ENCODE results near the gene GALNTL6. TPM values are rescaled to one million over a fixed set of nuclear protein-coding genes. Genes with fewer than 3 reads are reported as not detected.

The GALNTL6 gene
- total RNA-seq, 1 donor from 2014 or later = 0.61 TPM

- H3K79me2 ChIP-seq (ENCODE audit: insufficient read depth, low read length) = no peaks in the 10 kb centered on the region
- no peaks in the 10 kb centered on the region for H3K36me3 Mint-ChIP-seq (ENCODE audit: low read depth, unreplicated experiment)
- TF ChIP-seq CTCF (IDR thresholded peaks at IDR 0.05; ENCODE audit: insufficient read depth, low read depth, low read length) (no peak), EZH2 (IDR thresholded peaks at IDR 0.05; ENCODE audit: insufficient read depth, low read length) (no peak)
- H3K27ac ChIP-seq (ENCODE audit: low read depth, low read length) = no peak overlapping the region
- no peaks in the 10 kb centered on the region for H3K4me1 Mint-ChIP-seq (ENCODE audit: low read depth, unreplicated experiment)
- H3K4me1 ChIP-seq (ENCODE audit: insufficient read depth, low read length) = peaks cover 10% of the 10 kb centered on the region
- H3K27me3 ChIP-seq (ENCODE audit: insufficient read depth, low read length) = peaks cover 4% of the 10 kb centered on the region
- H3K27me3 Mint-ChIP-seq (ENCODE audit: low read depth, unreplicated experiment) = peaks cover 35% of the 10 kb centered on the region
- no peaks in the 10 kb centered on the region for H3K9me3 Mint-ChIP-seq (ENCODE audit: unreplicated experiment)
- peak overlapping the region; percentile 75 for H3K4me3 ChIP-seq (ENCODE audit: insufficient read depth, low read depth, low read length)
- H3K9me3 ChIP-seq (ENCODE audit: insufficient read depth, low read depth, low read length) = no peaks in the 10 kb centered on the region
- H3K4me3 Mint-ChIP-seq (ENCODE audit: unreplicated experiment) = peak overlapping the region; percentile 90
- DNase-seq (ENCODE audit: low read depth) = no peak
- H2AFZ ChIP-seq (ENCODE audit: low read depth, low read length) = peak overlapping the region; percentile 99
- H3K9ac ChIP-seq (ENCODE audit: low read length) = peak overlapping the region; percentile 68
- H3K4me2 ChIP-seq (ENCODE audit: low read length) = peak overlapping the region; percentile 98
- no peaks in the 10 kb centered on the region for H3K36me3 ChIP-seq (ENCODE audit: insufficient read depth, low read length)
- no peak overlapping the region for H3K27ac Mint-ChIP-seq (ENCODE audit: unreplicated experiment)
- FAIRE-seq = no peak
- no peaks in the 10 kb centered on the region for H4K20me1 ChIP-seq (ENCODE audit: insufficient read depth, low read length)
Measured at GRCh38 chr4:171812333-171812664, 905 bp upstream of the GALNTL6 start.

- DNase-seq (ENCODE audit: low read depth) (peak; percentile 3), FAIRE-seq (no peak)
- Histone ChIP-seq H4K20me1 (ENCODE audit: insufficient read depth, low read length) (no peaks in the 10 kb centered on the region), H3K4me2 (ENCODE audit: low read length) (peak overlapping the region; percentile 98), H3K36me3 (ENCODE audit: insufficient read depth, low read length) (no peaks in the 10 kb centered on the region), H3K4me1 (ENCODE audit: insufficient read depth, low read length) (peaks cover 10% of the 10 kb centered on the region), H3K27me3 (ENCODE audit: insufficient read depth, low read length) (peaks cover 4% of the 10 kb centered on the region), H3K27ac (ENCODE audit: low read depth, low read length) (no peak overlapping the region), H3K79me2 (ENCODE audit: insufficient read depth, low read length) (no peaks in the 10 kb centered on the region), H3K9me3 (ENCODE audit: insufficient read depth, low read depth, low read length) (no peaks in the 10 kb centered on the region), H3K9ac (ENCODE audit: low read length) (peak overlapping the region; percentile 68), H3K4me3 (ENCODE audit: insufficient read depth, low read depth, low read length) (peak overlapping the region; percentile 75), H2AFZ (ENCODE audit: low read depth, low read length) (peak overlapping the region; percentile 99)
- Mint-ChIP-seq H3K4me1 (ENCODE audit: low read depth, unreplicated experiment) (no peaks in the 10 kb centered on the region), H3K36me3 (ENCODE audit: low read depth, unreplicated experiment) (no peaks in the 10 kb centered on the region), H3K4me3 (ENCODE audit: unreplicated experiment) (peak overlapping the region; percentile 94), H3K27me3 (ENCODE audit: low read depth, unreplicated experiment) (peaks cover 35% of the 10 kb centered on the region), H3K27ac (ENCODE audit: unreplicated experiment) (no peak overlapping the region), H3K9me3 (ENCODE audit: unreplicated experiment) (no peaks in the 10 kb centered on the region)
- no peak for TF ChIP-seq EZH2 (IDR thresholded peaks at IDR 0.05; ENCODE audit: insufficient read depth, low read length)
- TF ChIP-seq CTCF (IDR thresholded peaks at IDR 0.05; ENCODE audit: insufficient read depth, low read depth, low read length) = no peak
Measured at GRCh38 chr4:171813526-171814250, 484 bp downstream of the GALNTL6 start.

- Mint-ChIP-seq H3K36me3 (ENCODE audit: low read depth, unreplicated experiment) (no peaks in the 10 kb centered on the region), H3K27ac (ENCODE audit: unreplicated experiment) (no peak overlapping the region), H3K4me3 (ENCODE audit: unreplicated experiment) (no peak overlapping the region), H3K27me3 (ENCODE audit: low read depth, unreplicated experiment) (peaks cover 35% of the 10 kb centered on the region), H3K4me1 (ENCODE audit: low read depth, unreplicated experiment) (no peaks in the 10 kb centered on the region), H3K9me3 (ENCODE audit: unreplicated experiment) (no peaks in the 10 kb centered on the region)
- Histone ChIP-seq H2AFZ (ENCODE audit: low read depth, low read length) (no peak overlapping the region), H3K4me1 (ENCODE audit: insufficient read depth, low read length) (peaks cover 10% of the 10 kb centered on the region), H3K4me3 (ENCODE audit: insufficient read depth, low read depth, low read length) (no peak overlapping the region), H3K9ac (ENCODE audit: low read length) (no peak overlapping the region), H3K9me3 (ENCODE audit: insufficient read depth, low read depth, low read length) (no peaks in the 10 kb centered on the region), H3K79me2 (ENCODE audit: insufficient read depth, low read length) (no peaks in the 10 kb centered on the region), H3K4me2 (ENCODE audit: low read length) (no peak overlapping the region), H3K36me3 (ENCODE audit: insufficient read depth, low read length) (no peaks in the 10 kb centered on the region), H4K20me1 (ENCODE audit: insufficient read depth, low read length) (no peaks in the 10 kb centered on the region), H3K27me3 (ENCODE audit: insufficient read depth, low read length) (peaks cover 4% of the 10 kb centered on the region), H3K27ac (ENCODE audit: low read depth, low read length) (no peak overlapping the region)
- DNase-seq (ENCODE audit: low read depth) (no peak), FAIRE-seq (no peak)
- no peak for TF ChIP-seq EZH2 (IDR thresholded peaks at IDR 0.05; ENCODE audit: insufficient read depth, low read length)
- no peak for TF ChIP-seq CTCF (IDR thresholded peaks at IDR 0.05; ENCODE audit: insufficient read depth, low read depth, low read length)
Measured at GRCh38 chr4:171814545-171814944, 1.3 kb downstream of the GALNTL6 start.
